ENCODE results near the gene BLVRB. TPM values are rescaled to one million over a fixed set of nuclear protein-coding genes. Genes with fewer than 3 reads are reported as not detected.
A peak's percentile ranks its signal among the peaks of the same experiment; 100 is the strongest.

BLVRB gene
- total and polyA plus RNA-seq, 10 of the 15 experiments (the other 5 are each of a cell fraction or from before 2014, with no cell fraction given), result 6.3 to 53.3 (median 27.8) TPM

GRCh38 chr19:40466219-40466984 lies 857 bp upstream of the BLVRB start (continued):
- TF ChIP-seq SKIL (IDR thresholded peaks at IDR 0.05; ENCODE audit: low read depth, poor library complexity, severe bottlenecking), result peak; percentile 53
- 0 out of 2 replicates have a peak, but pooled peaks have one; percentile 30 for TF ChIP-seq RELB (IDR thresholded peaks at IDR 0.05; ENCODE audit: low read depth)
- TF ChIP-seq E2F4 (IDR thresholded peaks at IDR 0.05; ENCODE audit: low read depth, low read length), result no peak
- peak in 1 of 2 experiments; percentile 60; a peak in 2 of 4 replicates for TF ChIP-seq IKZF2 (IDR thresholded peaks at IDR 0.05)
- no peak for TF ChIP-seq WRNIP1 (IDR thresholded peaks at IDR 0.05; ENCODE audit: borderline replicate concordance, low read depth, low read length)
- TF ChIP-seq, protein P1, sequence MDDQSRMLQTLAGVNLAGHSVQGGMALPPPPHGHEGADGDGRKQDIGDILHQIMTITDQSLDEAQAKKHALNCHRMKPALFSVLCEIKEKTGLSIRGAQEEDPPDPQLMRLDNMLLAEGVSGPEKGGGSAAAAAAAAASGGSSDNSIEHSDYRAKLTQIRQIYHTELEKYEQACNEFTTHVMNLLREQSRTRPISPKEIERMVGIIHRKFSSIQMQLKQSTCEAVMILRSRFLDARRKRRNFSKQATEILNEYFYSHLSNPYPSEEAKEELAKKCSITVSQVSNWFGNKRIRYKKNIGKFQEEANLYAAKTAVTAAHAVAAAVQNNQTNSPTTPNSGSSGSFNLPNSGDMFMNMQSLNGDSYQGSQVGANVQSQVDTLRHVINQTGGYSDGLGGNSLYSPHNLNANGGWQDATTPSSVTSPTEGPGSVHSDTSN (IDR thresholded peaks at IDR 0.05; ENCODE audit: insufficient replicate concordance, low read depth, low read length), result peak; percentile 18
- TF ChIP-seq ETV6 (conservative IDR thresholded peaks at IDR 0.05 in 1 of 2, IDR thresholded peaks at IDR 0.05 in 1 of 2; ENCODE audit: borderline replicate concordance in 1 of 2, low read depth in 1 of 2), result no peak
- no peak for TF ChIP-seq FOS (IDR thresholded peaks at IDR 0.05; ENCODE audit: borderline replicate concordance, extremely low read depth, insufficient read length)
- TF ChIP-seq, protein P2, sequence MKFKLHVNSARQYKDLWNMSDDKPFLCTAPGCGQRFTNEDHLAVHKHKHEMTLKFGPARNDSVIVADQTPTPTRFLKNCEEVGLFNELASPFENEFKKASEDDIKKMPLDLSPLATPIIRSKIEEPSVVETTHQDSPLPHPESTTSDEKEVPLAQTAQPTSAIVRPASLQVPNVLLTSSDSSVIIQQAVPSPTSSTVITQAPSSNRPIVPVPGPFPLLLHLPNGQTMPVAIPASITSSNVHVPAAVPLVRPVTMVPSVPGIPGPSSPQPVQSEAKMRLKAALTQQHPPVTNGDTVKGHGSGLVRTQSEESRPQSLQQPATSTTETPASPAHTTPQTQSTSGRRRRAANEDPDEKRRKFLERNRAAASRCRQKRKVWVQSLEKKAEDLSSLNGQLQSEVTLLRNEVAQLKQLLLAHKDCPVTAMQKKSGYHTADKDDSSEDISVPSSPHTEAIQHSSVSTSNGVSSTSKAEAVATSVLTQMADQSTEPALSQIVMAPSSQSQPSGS (IDR thresholded peaks at IDR 0.05; ENCODE audit: low read length), result no peak
- TF ChIP-seq HDAC6 (IDR thresholded peaks at IDR 0.05; ENCODE audit: unreplicated experiment), result no peak
- TF ChIP-seq, protein P3, sequence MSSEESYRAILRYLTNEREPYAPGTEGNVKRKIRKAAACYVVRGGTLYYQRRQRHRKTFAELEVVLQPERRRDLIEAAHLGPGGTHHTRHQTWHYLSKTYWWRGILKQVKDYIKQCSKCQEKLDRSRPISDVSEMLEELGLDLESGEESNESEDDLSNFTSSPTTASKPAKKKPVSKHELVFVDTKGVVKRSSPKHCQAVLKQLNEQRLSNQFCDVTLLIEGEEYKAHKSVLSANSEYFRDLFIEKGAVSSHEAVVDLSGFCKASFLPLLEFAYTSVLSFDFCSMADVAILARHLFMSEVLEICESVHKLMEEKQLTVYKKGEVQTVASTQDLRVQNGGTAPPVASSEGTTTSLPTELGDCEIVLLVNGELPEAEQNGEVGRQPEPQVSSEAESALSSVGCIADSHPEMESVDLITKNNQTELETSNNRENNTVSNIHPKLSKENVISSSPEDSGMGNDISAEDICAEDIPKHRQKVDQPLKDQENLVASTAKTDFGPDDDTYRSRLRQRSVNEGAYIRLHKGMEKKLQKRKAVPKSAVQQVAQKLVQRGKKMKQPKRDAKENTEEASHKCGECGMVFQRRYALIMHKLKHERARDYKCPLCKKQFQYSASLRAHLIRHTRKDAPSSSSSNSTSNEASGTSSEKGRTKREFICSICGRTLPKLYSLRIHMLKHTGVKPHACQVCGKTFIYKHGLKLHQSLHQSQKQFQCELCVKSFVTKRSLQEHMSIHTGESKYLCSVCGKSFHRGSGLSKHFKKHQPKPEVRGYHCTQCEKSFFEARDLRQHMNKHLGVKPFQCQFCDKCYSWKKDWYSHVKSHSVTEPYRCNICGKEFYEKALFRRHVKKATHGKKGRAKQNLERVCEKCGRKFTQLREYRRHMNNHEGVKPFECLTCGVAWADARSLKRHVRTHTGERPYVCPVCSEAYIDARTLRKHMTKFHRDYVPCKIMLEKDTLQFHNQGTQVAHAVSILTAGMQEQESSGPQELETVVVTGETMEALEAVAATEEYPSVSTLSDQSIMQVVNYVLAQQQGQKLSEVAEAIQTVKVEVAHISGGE (CRISPR knock-in tag; IDR thresholded peaks at IDR 0.05), result no peak
- TF ChIP-seq ESRRA (IDR thresholded peaks at IDR 0.05; ENCODE audit: low read length), result no peak; the same call in 1 of the 2 replicates
- no peak for TF ChIP-seq POU2F2 (IDR thresholded peaks at IDR 0.05; ENCODE audit: borderline replicate concordance, low read depth, low read length)
- TF ChIP-seq RB1 (IDR thresholded peaks at IDR 0.05; ENCODE audit: borderline replicate concordance), result no peak
- TF ChIP-seq GATAD2B (conservative IDR thresholded peaks at IDR 0.05; ENCODE audit: low read depth), result 0 out of 2 replicates have a peak, but pooled peaks have one; percentile 58
- no peak for TF ChIP-seq TCF3 (IDR thresholded peaks at IDR 0.05; ENCODE audit: borderline replicate concordance, insufficient read depth, low read depth, low read length)
- peak; percentile 73; the same call in 1 of the 2 replicates for TF ChIP-seq DPF2 (IDR thresholded peaks at IDR 0.05)

Measured in GM12878 (cell line).